HG02623 (cell line): ENCODE measurements around the gene CCDC27.

Experiments used
- ATAC-seq: cut with Tn5 transposase; IDR thresholded peaks from one replicate; pipeline ENCODE4 v1.9.1; 2021; ENCODE audit warnings: moderate library complexity; ENCODE audit not compliant: unreplicated experiment

CCDC27 gene

DNA sequence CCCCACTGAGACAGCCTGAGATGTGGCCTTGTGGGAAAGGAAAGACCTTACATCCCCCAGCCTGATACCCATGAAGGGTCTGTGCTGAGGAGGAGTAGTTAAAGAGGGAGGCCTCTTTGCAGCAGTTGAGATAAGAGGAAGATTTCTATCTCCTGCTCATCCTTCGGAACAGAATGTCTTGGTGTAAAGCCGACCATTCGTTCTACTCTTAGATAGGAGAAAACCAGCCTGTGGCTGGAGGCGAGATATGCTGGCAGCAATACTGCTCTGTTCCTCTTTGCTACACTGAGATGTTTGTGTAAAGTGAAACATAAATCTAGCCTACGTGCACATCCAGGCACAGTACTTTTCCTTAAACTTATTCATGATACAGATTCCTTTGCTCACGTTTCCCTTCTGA, 1.5 kb upstream of the CCDC27 start:
- ATAC-seq, result no peak

DNA sequence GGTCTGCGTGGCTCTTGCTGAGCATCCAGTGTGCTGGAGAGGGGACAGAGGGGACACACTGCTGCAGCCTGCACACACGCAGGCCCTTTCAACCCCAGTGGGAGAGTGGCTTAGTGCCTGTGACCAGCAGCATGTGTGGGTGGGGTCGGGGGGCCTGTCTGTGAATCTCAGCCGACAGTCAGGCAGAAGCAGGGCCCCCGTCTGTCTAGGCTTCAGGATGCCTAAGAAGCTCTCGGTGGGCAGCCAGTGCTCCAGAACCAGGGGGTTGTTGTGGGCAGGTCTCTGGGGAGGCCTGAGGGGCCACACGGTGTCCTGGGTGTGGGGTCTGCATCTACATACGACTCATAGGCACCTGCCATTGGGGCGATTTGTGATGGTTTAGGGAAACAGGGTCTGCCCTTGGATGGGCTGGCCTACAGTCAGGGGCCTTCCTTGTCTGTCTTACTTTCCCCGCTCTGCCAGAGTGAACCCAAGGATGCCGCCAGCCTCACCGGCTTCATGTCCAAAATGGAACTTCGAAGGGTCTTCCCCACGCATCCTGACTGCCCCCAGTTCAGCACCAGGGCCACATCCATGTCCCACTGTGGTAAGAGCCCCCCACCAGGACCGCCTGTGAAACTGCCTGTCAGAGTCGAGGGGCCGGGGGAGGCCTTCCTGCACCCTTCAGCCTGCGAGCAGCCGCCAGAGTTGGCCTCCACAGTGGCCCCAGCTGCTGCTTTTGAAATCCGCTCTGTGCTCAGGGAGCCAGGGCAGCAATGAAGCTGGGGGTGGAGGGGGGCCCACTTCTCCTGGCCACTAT, 1.6 kb downstream of the CCDC27 start:
- ATAC-seq, result no peak

DNA sequence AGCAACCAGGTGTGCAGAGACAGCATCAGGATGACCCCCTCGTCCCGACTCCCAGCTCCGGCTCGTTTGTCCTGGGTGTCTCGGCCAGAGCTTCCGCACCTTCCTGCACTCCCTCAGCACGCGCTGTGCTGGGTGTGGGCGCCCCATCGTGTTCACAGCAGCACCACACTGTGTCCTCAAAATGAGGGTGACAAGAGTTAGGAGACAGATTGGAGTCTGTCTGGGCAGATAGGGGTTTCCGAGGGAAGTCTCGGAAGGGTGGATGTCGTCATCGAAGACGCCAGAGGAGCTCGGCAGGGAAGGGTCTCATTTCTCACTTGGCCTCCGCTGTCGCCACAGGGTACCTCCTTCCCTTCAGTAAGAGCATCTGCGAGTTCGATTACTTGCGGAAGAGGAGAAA, 4.1 kb downstream of the CCDC27 start:
- no peak for ATAC-seq

DNA sequence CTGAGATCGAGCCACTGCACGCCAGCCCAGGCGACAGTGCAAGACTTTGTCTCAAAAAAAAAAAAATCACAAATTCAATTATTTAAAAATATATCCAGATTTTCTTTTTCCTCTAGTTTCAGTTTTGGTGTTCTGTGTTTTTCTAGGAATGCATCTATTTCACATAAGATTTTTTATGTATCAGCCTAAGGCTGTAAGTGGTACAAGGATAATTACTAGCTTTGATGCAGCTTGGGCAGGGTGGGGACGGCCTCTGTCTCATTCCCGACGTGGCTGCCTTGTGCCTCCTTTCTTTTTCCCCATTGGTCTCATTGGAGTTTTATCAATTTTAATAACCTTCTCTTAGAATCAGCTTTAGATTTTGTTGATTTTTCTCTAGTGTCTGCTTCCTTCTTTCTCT, 6.9 kb downstream of the CCDC27 start:
- no peak for ATAC-seq

DNA sequence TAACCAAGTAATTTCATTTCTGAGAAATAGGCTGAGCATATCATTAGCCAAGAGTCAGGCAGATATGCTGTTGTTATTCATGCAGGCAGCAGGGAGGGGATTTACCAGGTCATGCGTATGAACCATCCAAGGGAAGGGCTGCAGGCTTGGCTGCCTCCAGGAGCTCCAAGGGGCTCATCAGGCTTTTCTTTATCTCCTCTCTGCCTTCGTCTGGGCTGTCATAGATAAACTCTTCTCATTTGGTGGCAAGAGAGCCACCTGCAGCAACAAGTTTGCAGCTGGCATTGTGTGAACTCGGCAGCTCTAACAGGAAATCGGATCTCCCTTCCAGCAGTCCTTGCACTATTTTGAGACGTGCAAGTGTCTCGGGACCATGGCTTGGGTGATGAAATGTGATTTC, 7.5 kb downstream of the CCDC27 start:
- no peak for ATAC-seq

DNA sequence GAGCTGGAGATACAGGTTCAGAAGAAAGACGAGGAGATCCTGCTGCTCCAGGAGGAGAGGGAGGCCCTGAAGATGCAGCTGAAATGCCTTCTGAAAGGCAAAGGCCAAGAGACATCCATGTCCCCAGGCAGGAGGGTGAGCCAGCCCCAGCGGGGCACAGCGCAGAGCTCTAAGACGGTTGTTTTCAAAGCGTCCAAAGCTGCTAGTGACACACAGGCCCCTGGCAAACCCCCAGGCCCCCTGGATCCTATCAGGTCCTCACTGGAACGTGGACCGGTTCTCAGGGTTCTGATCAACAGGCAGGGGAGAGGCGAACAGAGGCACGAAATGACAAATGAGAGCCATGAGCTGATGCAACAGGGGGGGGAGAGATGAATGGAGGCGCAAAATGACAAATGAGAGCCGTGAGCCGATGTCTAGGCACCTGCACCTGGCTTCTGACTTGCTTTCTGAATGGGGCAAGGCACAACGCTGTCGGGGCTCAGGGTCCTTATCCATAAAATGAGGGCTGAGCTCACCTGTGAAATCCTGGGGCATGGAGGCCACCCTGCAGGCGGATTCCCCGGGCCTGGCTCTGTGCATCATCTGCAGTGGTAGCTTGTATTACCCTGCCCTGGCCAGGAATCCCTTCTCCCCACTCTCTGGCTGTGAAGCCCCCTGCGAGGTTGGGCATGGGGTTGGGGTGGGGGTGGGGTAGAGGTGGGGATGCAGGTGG, 9.2 kb downstream of the CCDC27 start:
- no peak for ATAC-seq

DNA sequence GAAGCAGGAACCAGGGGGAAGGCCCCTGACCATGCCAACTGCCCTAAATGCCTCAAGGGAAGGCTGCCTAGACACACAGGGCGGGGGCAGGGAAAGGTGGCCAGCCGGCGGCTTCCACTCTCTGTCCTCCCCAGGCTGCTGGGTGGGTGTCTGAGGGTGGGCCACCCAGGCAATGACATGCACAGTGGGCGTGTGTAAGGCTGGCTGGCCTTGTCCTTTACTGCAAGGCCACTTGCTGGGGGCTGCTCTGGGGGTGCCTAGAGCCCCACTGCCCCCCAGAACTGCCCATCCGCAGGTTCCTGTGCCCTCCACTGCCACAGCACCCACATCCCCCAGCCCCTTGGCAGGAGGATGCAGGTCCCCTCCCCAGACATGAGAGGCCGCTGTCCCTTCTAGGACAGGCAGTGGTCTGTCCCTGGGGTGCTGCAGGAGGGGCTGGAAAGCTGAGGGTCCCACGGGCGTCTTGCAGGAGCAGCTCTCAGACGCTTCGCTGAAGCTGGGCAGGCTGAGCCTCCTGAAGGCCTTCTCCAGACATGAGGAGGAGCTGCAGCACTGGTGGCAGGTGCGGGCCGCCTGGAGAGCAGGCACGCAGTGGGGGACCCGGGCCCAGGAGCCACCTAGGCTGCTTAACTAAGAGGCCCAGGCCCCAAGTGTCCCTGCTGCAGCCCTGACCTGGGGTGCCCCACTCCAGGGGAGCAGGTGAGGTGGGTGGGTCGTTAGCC, 10.1 kb downstream of the CCDC27 start:
- no peak for ATAC-seq

DNA sequence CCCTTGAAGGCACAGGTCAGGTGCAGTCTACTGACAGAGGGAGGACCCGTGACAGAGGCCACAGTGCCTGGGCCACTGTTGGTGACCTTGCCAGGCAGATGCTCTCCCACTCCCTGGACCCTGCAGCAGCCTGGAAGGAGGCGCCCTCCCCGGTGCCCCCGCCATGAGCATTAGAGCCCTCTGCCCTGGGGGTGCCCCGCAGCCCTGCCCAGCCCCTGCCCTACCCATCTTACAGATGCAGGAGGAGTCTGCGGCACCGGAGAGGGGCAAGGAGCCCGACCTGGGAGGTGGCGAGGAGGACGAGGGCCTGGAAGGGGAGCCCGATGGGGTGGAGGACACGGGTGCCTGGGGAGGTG, 10.6 kb downstream of the CCDC27 start:
- no peak for ATAC-seq

DNA sequence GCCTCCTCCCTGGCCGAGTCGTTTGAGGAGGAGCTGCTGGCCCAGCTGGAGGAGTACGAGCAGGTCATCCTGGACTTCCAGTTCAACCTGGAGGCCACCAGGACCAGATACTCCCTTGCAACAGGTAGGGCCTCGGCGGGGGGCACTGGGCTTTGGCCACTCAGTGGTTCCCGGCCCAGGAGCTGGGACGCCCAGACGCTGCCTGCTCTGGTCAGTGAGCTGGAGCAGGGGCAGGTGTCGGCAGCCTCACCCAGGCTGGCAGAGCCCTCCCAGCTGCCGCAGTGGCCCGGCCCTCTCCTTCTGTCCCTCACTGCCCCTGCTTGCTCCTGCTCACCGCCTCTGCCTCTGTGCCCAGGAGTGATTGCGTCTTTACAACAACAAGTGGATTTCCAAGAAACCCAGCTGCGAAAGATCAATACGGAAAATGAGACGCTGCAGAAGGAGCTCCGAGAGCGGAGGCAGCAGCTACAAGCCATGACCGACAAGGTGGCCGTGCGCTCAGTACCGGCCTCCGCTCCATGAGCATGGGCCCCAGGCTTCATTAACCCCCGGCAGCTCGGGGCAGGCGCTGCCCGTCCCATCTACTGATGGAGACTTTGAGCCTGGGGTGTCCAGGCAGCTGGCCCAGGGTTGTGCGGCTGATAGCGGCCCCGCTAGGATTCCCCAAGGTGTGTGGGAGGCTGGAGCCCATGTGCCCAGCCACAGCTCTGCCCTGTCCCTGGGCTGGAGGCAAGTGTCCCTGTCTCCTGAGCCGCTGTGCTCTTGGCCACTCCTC, 11.3 kb downstream of the CCDC27 start:
- ATAC-seq, result no peak

DNA sequence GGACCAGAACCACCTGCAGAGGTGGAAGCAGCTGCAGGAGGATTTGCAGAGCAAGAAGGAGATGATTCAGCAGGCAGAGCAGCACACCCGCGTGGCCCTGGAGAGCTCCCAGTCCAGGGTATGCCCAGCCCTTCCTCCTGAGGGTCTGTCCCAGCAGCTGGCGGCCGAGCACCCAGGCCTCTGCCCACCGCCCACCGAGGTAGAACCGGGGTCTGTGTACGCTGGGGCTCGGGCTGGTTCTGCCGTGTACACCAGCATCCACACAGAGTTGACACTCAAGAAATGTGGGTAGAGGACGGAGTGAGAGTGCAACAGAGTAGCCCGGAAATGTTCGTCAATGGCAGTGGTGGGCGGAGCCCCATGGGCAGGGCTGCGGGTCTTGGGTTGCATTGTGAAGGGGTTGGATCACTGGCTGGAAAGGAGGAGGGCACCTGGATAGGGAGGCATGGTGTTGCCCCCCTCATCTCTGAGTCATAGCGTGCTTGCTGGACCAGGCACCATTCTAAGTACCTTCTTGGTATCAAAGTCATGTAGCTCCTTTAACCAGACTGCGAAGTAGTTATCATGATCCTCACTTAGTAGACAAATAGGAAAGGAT, 15.2 kb downstream of the CCDC27 start:
- ATAC-seq, result no peak

DNA sequence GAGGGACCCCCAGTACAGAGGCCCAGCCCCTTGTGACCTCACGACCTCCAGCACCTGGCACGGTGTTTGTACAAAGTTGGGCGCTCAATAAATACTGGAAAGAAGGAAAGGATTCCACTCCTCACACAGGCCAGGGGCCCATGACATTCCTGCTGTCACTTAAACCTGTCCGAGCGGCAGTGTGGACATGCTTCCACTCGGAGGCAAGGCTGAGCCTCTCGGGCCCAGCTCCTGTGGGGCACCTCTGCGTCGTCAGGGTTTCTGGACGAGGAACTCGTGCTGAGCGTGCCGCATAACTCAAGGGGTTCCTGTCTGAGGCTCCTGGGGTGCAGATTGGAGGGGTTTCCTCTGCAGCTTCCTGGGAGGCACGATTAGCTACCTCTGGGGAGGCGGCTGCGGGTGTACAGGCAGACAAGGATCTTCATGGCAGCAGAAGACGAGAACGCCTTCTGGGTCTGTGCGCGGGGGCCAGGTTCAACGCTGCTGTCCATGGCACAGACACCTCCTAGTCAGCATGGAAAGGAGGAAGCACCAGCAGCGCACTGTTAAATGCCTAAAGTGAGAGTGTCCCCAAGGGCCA, 16.7 kb downstream of the CCDC27 start:
- no peak for ATAC-seq

DNA sequence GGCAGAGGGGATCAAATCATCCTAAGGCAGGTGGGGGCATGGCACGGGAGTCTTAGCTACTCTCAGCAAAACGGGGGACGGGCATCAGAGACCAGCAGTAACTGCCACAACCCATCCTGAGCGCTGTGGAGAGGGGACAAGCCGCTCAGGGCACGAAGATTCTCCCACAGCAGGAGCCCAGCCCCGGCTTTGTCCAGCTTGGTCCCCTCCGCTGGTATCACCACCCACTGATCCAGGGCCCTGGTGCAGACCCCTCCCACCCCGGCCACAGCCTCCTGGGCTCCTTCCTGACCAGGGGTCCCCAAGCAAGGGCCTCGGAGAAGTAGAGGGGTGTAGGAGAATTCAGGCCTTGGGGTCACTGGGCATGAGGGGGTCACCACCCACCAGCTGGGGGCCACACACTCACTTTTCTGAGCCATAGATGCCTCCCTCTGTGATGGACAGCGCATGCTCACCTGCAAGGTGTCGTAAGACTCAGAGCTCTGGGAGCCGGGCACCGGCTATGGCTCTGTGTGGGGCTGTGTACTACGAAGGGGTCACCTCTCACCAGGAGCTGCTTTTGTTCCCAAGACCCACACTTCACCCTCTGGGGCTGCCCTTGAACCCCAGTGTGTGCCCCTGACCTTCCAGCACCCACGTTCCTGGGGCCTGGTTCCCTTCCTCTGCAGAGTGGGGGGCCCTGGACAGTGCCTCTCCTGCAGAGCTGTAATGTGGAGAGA, 18.0 kb downstream of the CCDC27 start:
- ATAC-seq, result no peak

DNA sequence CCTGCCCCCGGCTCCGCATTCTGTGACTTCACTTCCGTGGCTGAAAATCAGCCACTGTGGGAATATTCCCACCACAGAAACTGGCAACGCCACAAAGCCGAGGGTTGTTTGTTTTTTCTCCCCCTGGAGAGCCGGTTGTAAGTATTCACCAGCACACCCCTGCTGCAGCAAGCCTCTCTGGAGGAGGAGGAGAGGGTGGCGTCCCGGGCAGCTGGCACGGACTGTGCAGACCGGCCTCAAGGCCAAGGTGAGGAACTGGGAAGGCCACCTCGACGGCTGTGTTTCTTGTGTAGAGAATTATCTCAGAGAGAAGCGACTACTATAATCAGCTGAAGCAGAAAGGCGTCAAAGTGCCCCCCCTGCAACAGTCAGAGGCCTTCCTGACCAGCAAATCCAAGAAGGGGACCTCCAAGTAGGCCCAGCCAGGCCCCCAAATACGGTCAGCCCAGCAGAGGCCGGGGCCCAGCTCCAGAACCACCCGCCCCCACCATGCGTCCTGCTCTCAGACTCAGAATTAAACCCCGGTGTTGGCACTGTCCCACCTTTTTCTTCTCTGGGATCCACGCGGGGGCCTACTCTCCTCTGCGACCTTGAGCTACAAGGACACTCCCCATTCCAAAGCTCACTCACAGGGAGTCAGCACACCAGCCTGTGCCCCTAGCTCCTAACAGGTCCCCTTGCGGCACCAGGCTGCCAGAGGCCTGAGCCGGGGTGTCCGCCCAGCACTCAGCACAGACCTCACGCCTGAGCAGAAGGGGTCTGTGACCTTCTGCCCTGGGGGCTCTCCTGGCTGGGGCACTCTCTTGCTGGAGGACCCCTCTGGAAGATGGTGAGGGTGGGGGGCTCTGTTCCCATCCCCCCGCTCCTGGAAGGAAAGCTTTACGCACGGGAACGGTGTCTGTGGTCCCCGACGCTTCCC, 19.1 kb downstream of the CCDC27 start:
- ATAC-seq, result no peak

DNA sequence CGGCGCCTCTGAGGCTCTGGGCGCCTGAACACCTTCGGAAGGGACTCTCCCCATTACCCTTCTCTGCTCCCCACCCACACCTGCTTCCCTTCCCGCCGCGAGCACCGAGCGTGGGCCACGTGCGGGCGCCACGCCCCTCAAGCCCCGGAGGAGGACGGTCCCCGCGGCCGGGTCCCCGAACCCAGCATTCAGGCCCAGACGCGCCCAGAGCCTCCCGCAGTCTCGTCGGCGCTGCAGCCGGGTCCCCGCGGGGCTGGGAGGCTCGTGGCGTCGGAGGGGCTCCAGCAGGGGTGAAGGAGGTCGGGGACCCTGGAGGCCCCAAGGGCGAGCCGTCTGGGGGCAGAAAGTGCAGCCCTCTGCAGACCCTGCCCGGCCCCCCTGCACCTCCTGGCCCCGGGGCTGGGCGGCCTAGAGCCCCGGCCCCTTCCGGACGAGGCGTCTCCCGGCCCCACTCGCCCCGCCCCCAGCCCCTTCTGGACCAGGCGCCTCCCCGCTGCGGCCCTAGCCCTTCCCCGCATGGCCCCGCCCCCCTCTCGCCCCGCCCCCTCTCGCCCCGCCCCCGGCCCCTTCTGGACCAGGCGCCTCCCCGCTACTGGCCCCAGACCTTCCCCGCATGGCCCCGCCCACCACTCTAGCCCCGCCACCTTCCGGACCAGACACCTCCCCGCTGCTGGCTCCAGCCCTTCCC, 19.9 kb downstream of the CCDC27 start:
- ATAC-seq, result peak; percentile 57

DNA sequence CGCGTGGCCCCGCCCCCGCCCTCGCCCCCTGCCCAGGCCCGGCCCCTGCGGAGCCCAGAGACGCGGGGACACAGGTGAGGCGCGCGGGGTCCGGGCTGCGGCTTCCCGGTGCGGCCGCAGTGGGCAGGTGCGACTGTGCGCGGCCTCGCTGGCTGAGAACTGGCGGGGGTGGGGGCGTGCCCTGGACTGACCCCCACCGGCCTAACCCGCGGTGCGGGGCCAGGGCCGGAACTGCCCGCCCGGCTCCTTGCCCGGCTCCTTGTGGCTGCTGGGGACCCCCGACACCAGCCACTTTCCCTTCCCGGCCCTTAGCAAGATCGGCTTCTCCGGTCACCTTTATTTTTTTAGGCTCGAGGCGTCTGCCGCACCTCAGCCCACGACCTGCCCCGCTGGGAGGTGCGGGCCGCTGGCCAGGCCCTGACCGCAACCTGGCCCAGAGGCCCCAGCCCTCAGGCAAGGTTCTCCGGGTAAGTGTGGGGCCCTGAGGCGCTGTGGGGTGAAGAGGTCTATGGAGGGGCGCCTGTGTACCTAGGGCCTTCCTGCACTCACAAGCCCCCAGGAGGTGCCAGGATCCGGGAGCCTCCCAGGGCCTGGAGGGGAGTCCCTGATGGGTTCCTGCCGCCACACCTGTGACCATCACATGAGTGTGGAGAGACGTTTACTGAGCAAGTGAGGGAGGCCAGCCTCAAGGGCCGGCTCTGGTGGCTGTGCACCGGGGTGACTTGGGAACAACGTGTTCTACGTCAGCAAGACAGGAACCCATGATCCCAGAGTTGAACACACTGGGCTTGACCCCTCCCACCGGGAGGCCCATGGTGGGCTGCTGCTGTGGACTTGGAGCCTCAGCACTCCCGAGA, 20.7 kb downstream of the CCDC27 start, which contains the start of gene SMIM1:
Gene SMIM1, plus strand, starts transcription at position 35 of the 857 bp plus-strand sequence. CDS start 2,625 bp downstream, outside the sequence.
- ATAC-seq, result peak; percentile 8

DNA sequence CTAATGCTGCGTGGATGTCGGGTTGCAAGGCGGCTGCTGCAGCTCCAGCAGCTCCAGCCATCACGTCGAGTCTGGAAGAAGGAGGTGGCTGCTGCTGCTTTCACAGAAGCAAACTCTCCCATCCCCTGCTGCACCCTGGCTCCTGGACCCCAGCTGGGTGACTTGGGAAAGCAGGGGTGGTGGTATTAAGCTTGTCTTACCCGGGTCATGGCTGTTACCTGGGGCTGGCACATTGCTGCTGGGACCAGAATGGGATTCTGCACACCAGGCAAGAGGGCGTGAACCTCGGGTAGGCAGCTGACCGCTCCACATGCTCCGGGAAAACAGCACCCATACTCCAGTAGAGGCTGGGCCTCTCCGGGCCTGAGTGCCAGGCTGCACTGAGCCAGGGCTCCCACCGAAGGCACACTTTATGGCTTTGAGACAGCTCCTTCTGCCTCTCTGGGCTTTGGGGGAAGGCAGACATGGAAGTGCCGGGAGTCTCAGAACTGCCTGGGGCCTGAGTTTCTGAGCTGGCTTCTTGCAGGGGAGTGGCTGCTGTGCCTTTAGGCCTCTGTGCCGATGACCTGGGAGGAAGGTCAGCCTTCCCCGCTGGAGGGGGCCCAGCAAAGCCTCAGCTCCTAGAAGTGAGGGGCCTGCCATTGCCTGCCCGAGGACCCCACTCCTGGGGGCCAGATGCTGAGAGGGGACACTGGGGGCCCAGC, 21.5 kb downstream of the CCDC27 start:
- no peak for ATAC-seq
